ENCODE measurements around the gene TCF4. TPM values are rescaled to one million over a fixed set of nuclear protein-coding genes. Genes with fewer than 3 reads are reported as not detected.

Gene TCF4
- total RNA-seq, 1 experiment from 2014 or later: 104 TPM

DNA sequence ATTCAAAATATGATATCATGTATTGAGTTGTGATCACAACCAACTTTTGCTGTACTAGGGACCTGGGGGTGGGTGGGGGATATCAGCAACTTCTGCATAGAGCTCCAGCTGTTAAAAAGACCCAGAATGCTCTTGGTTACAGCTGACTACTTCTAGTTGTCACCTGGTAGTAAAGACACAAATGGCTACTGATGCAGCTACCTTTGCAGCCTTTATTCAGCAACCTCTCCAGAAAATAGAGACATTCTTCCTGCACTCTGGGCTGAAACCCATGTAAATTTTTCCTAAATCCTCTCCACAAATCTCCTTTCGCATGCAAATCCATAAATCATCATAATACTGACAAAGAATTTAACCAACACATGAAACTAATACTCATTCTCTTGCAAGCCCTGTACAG, 238.3 kb downstream of the TCF4 start:
- ATAC-seq (peak; percentile 51), DNase-seq (ENCODE audit: low spot score) (no peak)
- ChIA-PET POLR2A (interaction anchor here (0.5 kb wide), 1 partner anchor 36 kb away, joined by 4 read pairs; no protein-coding TSS in a partner anchor), CTCF (interaction anchor here (1.3 to 1.6 kb wide), 2 partner anchors 28 to 115 kb away, joined by 5 to 9 read pairs; no protein-coding TSS in a partner anchor)
- Mint-ChIP-seq H3K27me3 (ENCODE audit: low read depth) (peaks cover 29% of the 10 kb centered on the region), H3K4me1 (peaks cover 79% of the 10 kb centered on the region), H3K36me3 (no peaks in the 10 kb centered on the region), H3K4me3 (peak overlapping the region; percentile 1), H3K9me3 (no peaks in the 10 kb centered on the region), H3K27ac (peak overlapping the region; percentile 87)
- TF ChIP-seq ATF1 (CRISPR knock-in tag; IDR thresholded peaks at IDR 0.05) (no peak), ZNF232 (CRISPR knock-in tag; IDR thresholded peaks at IDR 0.05) (no peak), SP1 (CRISPR knock-in tag; conservative IDR thresholded peaks at IDR 0.05) (no peak), CBFB (CRISPR knock-in tag; IDR thresholded peaks at IDR 0.05; ENCODE audit: low read depth) (no peak)
- TF ChIP-seq, protein P1, sequence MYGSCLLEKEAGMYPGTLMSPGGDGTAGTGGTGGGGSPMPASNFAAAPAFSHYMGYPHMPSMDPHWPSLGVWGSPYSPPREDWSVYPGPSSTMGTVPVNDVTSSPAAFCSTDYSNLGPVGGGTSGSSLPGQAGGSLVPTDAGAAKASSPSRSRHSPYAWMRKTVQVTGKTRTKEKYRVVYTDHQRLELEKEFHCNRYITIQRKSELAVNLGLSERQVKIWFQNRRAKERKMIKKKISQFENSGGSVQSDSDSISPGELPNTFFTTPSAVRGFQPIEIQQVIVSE (CRISPR knock-in tag; IDR thresholded peaks at IDR 0.05; ENCODE audit: borderline replicate concordance): no peak
- TF ChIP-seq, protein P2, sequence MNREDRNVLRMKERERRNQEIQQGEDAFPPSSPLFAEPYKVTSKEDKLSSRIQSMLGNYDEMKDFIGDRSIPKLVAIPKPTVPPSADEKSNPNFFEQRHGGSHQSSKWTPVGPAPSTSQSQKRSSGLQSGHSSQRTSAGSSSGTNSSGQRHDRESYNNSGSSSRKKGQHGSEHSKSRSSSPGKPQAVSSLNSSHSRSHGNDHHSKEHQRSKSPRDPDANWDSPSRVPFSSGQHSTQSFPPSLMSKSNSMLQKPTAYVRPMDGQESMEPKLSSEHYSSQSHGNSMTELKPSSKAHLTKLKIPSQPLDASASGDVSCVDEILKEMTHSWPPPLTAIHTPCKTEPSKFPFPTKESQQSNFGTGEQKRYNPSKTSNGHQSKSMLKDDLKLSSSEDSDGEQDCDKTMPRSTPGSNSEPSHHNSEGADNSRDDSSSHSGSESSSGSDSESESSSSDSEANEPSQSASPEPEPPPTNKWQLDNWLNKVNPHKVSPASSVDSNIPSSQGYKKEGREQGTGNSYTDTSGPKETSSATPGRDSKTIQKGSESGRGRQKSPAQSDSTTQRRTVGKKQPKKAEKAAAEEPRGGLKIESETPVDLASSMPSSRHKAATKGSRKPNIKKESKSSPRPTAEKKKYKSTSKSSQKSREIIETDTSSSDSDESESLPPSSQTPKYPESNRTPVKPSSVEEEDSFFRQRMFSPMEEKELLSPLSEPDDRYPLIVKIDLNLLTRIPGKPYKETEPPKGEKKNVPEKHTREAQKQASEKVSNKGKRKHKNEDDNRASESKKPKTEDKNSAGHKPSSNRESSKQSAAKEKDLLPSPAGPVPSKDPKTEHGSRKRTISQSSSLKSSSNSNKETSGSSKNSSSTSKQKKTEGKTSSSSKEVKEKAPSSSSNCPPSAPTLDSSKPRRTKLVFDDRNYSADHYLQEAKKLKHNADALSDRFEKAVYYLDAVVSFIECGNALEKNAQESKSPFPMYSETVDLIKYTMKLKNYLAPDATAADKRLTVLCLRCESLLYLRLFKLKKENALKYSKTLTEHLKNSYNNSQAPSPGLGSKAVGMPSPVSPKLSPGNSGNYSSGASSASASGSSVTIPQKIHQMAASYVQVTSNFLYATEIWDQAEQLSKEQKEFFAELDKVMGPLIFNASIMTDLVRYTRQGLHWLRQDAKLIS (CRISPR knock-in tag; IDR thresholded peaks at IDR 0.05; ENCODE audit: borderline replicate concordance): no peak

DNA sequence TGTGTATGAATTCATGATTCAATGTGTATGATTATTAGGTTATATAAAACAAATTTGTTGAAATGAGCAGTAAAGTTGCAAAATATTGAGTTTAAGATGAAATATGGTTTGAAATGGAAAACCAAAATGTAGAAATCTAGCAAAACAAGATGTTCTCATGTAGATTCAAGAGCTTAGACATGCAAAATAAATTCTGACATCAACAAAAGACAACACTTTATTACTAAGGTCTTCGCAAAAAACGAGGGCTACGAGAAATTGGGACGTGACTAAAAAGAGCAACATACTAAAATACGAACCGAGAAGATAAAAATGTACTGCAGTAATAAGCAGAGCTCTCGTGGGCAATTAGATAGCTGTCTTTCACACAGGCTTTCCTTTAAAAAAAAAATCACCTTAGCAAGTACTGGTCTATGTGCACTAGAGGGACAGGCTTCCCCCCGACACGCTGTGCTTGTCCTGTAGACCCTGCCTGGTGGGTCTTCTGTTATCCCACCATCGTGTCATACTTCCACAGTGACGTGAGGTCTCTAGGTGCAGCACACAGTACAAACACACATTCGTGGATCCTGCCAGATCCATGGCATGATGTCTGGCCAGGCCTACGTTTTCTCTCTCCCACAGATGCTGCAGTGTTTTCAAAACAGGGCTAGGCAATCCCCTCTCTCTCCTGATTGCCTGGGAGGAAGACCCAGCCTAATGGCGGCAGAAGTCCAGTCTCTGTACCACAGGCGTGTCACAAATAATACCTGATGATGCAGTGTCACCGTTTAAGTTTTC, 240.8 kb downstream of the TCF4 start:
- CTCF ChIA-PET: interaction anchor here (0.6 kb wide), 1 partner anchor 19 kb away, joined by 3 read pairs; no protein-coding TSS in a partner anchor
- DNase-seq (ENCODE audit: low spot score): no peak
- H3K4me3 Mint-ChIP-seq: no peak overlapping the region
- H3K27ac Mint-ChIP-seq: peak overlapping the region; percentile 20
- H3K36me3 Mint-ChIP-seq: no peaks in the 10 kb centered on the region
- POLR2A ChIA-PET: no interaction called here
- H3K9me3 Mint-ChIP-seq: no peaks in the 10 kb centered on the region
- peak; percentile 25 for ATAC-seq
- TF ChIP-seq, protein P3, sequence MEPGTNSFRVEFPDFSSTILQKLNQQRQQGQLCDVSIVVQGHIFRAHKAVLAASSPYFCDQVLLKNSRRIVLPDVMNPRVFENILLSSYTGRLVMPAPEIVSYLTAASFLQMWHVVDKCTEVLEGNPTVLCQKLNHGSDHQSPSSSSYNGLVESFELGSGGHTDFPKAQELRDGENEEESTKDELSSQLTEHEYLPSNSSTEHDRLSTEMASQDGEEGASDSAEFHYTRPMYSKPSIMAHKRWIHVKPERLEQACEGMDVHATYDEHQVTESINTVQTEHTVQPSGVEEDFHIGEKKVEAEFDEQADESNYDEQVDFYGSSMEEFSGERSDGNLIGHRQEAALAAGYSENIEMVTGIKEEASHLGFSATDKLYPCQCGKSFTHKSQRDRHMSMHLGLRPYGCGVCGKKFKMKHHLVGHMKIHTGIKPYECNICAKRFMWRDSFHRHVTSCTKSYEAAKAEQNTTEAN (CRISPR knock-in tag; IDR thresholded peaks at IDR 0.05): no peak
- no peak for TF ChIP-seq MYBL2 (CRISPR knock-in tag; IDR thresholded peaks at IDR 0.05)
- TF ChIP-seq NR2C2 (CRISPR knock-in tag; IDR thresholded peaks at IDR 0.05): no peak
- peaks cover 3% of the 10 kb centered on the region; the same call in 1 of the 2 replicates for H3K27me3 Mint-ChIP-seq (ENCODE audit: low read depth)
- H3K4me1 Mint-ChIP-seq: peaks cover 70% of the 10 kb centered on the region

DNA sequence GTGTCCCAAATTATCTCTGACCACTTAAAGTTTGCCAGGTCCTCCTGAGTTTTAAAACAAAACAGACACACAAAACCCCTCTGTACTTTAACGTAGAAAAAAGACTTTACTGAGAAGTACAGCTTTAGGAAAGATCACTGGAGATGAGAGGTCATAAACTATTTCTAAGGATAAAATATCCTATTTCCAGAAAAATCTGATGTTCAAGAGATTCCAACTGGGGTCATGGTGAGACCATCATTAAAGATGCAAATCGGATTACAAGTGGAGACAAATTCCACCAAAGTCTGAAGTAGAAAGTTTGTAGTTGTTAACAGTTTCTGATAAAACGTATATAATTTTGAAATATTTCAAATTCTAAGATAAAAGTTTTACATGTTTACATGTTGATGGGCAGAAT, 241.6 kb downstream of the TCF4 start:
- Mint-ChIP-seq H3K36me3 (no peaks in the 10 kb centered on the region), H3K27me3 (ENCODE audit: low read depth) (peaks cover 3% of the 10 kb centered on the region; the same call in 1 of the 2 replicates), H3K4me3 (no peak overlapping the region), H3K9me3 (no peaks in the 10 kb centered on the region), H3K4me1 (peaks cover 69% of the 10 kb centered on the region), H3K27ac (0 out of 2 replicates have a peak overlapping the region, but pooled peaks have one; percentile 34)
- no peak for ATAC-seq
- DNase-seq (ENCODE audit: low spot score): no peak
- CTCF ChIA-PET: no interaction called here
- POLR2A ChIA-PET: no interaction called here
- TF ChIP-seq, protein P2 (CRISPR knock-in tag; IDR thresholded peaks at IDR 0.05; ENCODE audit: borderline replicate concordance): no peak
- TF ChIP-seq ZNF317 (CRISPR knock-in tag; IDR thresholded peaks at IDR 0.05; ENCODE audit: borderline replicate concordance, low read depth) (no peak), HMGA2 (CRISPR knock-in tag; IDR thresholded peaks at IDR 0.05) (no peak), MXD4 (CRISPR knock-in tag; IDR thresholded peaks at IDR 0.05; ENCODE audit: borderline replicate concordance) (no peak), SP1 (CRISPR knock-in tag; conservative IDR thresholded peaks at IDR 0.05) (no peak), NFATC4 (CRISPR knock-in tag; IDR thresholded peaks at IDR 0.05) (no peak), SOX15 (CRISPR knock-in tag; IDR thresholded peaks at IDR 0.05) (no peak), ESRRA (CRISPR knock-in tag; IDR thresholded peaks at IDR 0.05; ENCODE audit: borderline replicate concordance) (no peak), CBFB (CRISPR knock-in tag; IDR thresholded peaks at IDR 0.05; ENCODE audit: low read depth) (no peak)
- TF ChIP-seq, protein P4, sequence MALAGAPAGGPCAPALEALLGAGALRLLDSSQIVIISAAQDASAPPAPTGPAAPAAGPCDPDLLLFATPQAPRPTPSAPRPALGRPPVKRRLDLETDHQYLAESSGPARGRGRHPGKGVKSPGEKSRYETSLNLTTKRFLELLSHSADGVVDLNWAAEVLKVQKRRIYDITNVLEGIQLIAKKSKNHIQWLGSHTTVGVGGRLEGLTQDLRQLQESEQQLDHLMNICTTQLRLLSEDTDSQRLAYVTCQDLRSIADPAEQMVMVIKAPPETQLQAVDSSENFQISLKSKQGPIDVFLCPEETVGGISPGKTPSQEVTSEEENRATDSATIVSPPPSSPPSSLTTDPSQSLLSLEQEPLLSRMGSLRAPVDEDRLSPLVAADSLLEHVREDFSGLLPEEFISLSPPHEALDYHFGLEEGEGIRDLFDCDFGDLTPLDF (CRISPR knock-in tag; IDR thresholded peaks at IDR 0.05): no peak
- TF ChIP-seq, protein P5, sequence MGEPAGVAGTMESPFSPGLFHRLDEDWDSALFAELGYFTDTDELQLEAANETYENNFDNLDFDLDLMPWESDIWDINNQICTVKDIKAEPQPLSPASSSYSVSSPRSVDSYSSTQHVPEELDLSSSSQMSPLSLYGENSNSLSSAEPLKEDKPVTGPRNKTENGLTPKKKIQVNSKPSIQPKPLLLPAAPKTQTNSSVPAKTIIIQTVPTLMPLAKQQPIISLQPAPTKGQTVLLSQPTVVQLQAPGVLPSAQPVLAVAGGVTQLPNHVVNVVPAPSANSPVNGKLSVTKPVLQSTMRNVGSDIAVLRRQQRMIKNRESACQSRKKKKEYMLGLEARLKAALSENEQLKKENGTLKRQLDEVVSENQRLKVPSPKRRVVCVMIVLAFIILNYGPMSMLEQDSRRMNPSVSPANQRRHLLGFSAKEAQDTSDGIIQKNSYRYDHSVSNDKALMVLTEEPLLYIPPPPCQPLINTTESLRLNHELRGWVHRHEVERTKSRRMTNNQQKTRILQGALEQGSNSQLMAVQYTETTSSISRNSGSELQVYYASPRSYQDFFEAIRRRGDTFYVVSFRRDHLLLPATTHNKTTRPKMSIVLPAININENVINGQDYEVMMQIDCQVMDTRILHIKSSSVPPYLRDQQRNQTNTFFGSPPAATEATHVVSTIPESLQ (CRISPR knock-in tag; IDR thresholded peaks at IDR 0.05): no peak

Measured in WTC11 (cell line).